ENCODE results near the gene CITED2.
A peak's percentile ranks its signal among the peaks of the same experiment; 100 is the strongest.

The CITED2 gene

GRCh38 chr6:139388384-139388783, 13.9 kb upstream of the CITED2 start:
- DNase-seq (ENCODE audit: extremely low spot score, insufficient read length, low read depth), result no peak
- no peak for FAIRE-seq

DNA sequence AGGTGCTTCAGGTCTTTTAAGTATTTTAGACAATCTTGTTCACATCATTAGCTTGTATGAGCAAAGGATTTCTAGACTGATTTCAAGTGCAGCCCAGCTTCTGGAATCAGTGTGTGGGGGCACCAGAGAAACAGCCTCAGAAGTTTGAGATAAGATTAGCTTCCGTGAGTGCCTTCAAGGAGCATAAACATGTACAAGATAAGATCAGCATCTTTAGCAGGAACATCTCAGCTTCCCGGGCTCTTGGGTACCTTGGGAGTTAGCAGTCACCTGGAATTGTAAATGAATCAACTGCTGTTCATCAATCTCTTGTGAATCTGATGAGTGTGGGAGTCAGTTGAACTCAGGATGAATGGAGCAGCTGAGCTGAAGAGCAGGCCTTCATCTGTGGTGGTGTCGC, 12.0 kb upstream of the CITED2 start:
- FAIRE-seq, result no peak

GRCh38 chr6:139381216-139381865, 6.9 kb upstream of the CITED2 start:
- DNase-seq (ENCODE audit: extremely low spot score, insufficient read length, low read depth) (no peak), FAIRE-seq (no peak)

More for the DNA sequence above, 12.0 kb upstream of the CITED2 start:
- no peak for DNase-seq (ENCODE audit: extremely low spot score, insufficient read length, low read depth)

DNA sequence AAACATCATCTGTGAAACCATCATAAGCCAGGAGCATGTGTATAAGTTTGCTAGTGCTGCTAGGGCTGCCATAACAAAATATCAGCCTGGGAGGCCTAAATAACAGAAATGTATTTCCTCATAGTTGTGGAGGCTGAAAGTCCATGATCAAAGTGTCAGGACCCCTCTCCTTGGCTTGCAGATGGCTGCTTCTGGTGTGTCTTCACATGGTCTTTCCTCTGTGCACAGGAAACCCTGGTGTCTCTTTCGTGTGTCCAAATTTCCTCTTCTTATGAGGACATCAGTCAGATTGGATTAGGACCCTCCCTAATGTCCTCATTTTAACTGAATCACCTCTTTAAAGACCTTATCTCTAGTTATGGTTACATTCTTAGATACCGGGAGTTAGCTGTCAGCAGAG, 6.2 kb upstream of the CITED2 start:
- FAIRE-seq, result no peak

GRCh38 chr6:139380168-139380567, 5.7 kb upstream of the CITED2 start:
- FAIRE-seq (no peak), DNase-seq (ENCODE audit: extremely low spot score, insufficient read length, low read depth) (no peak)

More for the DNA sequence above, 6.2 kb upstream of the CITED2 start:
- DNase-seq (ENCODE audit: extremely low spot score, insufficient read length, low read depth), result no peak

DNA sequence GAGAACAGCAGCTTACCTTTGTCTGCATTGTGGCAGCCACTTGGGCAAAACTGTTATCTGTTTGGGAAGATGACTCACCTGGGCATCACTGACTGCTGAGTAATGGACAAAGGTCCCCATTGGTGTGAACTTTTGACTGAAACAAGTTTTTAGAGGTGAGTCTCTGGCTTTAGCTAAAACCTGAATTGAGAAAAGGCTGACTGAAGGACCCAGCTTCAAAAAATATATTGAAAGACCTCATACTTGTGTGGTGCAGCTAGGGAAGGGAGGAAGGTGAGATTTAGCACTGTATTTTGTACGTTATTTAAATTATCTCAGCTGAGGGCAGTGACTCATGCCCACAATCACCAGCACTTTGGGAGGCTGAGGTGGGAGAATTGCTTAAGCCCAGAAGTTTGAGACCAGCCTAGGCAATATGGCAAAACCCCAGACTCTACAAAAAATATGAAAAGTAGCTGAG, 4.5 kb upstream of the CITED2 start:
- FAIRE-seq, result no peak

DNA sequence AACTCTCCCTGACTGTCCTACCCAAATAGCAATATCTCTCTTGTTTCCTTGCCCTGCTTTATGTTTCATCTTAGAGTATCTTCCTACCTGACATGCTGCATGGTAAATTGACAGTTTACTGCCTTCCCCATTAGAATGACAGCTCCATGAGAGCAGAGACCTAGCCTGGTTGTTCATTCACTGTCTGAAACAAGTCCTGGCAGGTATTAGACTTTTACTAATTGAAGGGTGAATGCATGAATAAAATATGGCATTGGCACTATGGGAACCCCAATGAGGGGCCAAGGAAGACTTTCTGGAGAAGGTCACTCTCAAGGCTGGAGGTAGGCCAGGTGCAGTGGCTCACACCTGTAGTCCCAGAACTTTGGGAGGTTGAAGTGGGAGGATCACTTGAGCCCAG, 3.8 kb upstream of the CITED2 start:
- DNase-seq (ENCODE audit: extremely low spot score, insufficient read length, low read depth) (no peak), FAIRE-seq (no peak)

More for the DNA sequence above, 4.5 kb upstream of the CITED2 start:
- no peak for DNase-seq (ENCODE audit: extremely low spot score, insufficient read length, low read depth)

DNA sequence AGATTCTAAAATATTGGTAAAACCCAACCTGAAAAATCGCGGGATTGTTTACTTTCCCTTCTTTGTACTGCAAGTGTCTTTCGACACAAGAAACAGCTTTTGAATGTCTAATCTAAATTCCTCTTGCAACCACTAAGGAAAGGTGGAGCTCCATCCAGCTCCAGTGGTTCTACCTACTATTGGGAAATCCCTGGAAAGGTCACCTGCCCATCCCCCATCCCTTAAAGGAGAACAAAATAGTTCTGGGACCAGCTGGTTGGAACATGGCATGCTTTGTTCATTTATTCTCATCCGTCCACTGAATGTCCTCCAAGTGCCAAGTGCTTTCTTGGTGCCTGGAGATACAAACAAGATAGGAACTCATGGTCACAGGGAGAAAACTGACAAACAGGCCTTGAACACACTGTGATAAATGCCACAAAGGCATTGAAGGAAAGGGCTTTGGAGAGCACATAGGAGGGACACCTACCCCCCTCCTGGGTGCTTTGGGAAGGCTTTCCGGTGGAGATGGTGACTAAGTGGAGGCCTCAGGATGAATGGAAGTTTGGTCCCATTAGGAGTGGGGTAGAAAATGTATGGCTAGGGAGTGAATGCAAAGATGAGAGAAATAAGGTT, 2.3 kb upstream of the CITED2 start:
- FAIRE-seq (no peak), DNase-seq (ENCODE audit: extremely low spot score, insufficient read length, low read depth) (no peak)

- DNase-seq (ENCODE audit: extremely low spot score, insufficient read length, low read depth) (no peak), FAIRE-seq (no peak)
These were observed 1.5 kb upstream of the CITED2 start for GRCh38 chr6:139376017-139376330.

DNA sequence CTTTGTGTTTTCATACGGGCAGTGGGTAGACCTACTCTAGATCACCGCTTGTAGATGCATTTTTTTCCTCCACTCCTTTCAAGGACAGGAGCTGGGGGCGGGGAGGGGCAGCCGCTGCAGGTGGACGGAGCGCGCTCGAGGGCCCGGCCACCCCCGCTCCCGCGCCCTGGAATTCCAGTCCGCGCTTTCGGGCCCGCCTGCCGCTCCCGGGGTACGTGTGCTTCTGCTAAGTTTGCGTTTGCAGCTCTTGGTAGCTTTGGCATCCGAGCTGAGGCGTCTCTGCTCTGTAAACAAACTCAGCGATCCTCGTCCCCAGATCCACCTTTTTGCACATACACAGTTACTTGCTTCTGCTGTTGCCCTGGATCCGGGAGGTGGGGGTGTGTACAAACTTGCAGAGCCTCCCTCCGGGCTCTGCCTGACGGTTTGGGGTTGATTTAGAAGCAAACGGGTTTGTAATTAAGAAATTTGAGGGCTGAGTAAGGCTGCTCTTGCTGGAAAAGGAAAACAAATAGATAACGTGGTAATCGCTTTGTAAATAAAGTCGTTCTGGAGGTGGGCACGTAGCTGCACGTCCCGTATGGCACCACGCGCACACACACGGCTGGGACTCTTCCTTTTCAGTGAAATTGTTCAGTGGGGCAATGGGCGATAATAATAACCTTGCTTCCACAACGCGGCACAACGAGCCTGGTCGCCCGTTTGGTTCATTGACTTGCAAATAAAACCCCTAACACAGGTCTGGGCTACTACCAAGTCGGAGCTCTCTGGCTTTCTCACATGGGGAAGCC, 973 bp upstream of the CITED2 start:
- DNase-seq (ENCODE audit: extremely low spot score, insufficient read length, low read depth) (peak; percentile 57), FAIRE-seq (peak; percentile 81)

DNA sequence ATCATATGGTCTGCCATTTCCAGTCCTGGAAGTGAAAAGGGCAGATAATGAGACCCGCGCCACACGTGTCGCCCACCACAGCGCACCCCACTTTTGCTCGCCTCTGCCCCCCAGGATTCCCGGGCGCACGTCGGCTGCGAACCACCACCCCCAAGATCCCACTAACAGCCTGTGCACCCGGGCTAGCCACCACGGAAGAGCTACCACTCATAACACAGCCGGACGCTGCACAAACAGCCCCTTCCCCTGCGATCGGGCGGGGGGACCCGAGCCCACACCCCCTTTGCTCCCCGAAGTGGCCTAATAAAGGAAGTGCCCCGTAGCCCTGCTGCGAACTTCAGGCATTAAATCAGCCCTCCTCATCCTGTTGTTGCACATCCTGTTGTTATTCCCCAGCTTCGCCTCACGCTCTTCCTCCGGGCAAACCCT, 506 bp downstream of the CITED2 start:
- DNase-seq (ENCODE audit: extremely low spot score, insufficient read length, low read depth) (no peak), FAIRE-seq (no peak)

DNA sequence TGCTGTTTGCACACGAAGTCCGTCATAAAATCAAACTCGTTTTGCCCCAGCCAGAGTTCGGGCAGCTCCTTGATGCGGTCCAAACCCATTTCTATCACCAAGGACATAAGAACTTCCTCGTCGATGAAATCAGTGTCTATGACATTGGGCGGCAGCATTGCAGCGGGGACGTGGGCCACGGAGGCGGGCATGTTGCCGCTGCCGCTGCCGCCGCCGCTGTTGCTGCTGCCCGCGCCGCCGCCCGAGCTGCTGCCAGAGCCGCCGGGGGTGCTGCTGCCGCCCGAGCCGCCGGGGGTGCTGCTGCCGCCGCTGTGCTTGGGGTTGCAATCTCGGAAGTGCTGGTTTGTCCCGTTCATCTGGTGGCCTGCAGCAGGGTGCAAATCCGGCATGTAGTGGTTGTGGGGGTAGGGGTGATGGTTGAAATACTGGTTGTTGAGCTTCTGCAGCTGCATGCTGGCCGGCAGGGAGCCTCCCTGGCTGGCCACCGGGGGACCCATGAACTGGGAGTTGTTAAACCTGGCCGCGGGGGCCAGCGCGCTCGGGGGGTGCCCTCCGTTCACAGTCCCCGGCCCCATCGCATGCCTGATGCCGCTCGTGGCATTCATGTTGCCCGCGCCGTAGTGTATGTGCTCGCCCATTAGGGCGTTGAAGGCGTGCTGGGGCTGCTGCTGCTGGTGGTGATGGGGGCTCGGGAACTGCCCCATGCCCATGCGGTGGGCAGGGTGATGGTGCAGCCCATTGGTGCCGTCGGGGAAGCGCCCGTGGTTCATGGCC, 1.1 kb downstream of the CITED2 start:
- peak; percentile 18 for FAIRE-seq
- DNase-seq (ENCODE audit: extremely low spot score, insufficient read length, low read depth), result no peak

GRCh38 chr6:139372326-139373153, 1.9 kb downstream of the CITED2 start:
- DNase-seq (ENCODE audit: extremely low spot score, insufficient read length, low read depth), result no peak
- FAIRE-seq, result no peak

DNA sequence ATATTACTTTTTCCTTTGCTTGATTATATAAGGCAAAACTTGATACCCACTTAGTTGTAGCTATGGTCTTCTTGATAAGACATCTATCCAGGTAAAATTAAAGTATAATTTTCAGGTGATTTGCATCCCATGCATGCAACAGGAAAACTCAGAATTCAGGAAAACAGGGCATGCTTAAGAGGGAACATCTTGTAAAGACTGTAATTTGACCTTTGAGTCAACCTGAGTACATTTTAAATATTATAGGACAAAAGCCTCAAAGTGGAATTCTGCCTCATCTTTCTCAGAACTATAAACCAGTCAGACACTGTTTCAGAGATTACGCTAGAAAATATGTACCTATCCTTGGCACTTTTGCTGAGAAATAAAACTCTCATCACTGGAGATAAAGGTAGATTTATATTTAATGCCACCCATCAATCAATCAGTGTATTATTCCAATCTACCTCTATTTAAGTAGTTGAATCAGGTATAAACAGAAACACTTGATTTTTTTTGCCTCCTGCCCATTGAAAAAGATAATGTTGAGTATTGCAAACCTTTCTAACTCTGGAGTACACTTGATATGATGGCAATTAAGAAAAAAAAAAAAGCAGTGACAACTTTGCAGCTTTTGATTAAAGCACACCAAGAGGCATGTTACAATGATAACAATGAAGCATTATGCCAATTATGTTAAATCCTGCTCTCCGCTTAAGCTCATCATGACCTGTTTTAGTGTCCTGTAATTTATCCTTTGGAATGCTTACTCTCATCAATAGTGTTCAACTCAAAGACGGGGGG, 2.8 kb downstream of the CITED2 start:
- FAIRE-seq, result no peak
- DNase-seq (ENCODE audit: extremely low spot score, insufficient read length, low read depth), result no peak

DNA sequence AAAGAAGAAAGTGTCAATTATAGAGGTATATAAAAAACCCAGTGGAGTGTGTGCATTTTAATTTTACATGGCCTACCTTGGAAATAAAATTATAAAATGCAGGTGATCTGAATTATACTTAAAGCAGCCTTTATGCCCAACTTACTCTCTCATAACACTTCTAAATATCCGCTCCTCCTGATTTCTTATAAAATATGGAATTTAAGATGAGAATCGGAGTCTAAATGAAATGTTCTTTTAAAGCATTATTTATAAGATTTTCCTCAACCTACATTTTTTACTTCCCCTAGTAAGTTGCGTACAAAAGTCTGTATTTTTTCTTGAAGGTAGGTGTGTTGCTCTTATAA, 3.5 kb downstream of the CITED2 start:
- FAIRE-seq, result no peak

GRCh38 chr6:139370283-139370998, 4.0 kb downstream of the CITED2 start:
- no peak for DNase-seq (ENCODE audit: extremely low spot score, insufficient read length, low read depth)
- FAIRE-seq, result no peak

More for the DNA sequence above, 3.5 kb downstream of the CITED2 start:
- no peak for DNase-seq (ENCODE audit: extremely low spot score, insufficient read length, low read depth)

GRCh38 chr6:139369568-139370282, 4.7 kb downstream of the CITED2 start:
- FAIRE-seq (peak; percentile 57), DNase-seq (ENCODE audit: extremely low spot score, insufficient read length, low read depth) (no peak)

DNA sequence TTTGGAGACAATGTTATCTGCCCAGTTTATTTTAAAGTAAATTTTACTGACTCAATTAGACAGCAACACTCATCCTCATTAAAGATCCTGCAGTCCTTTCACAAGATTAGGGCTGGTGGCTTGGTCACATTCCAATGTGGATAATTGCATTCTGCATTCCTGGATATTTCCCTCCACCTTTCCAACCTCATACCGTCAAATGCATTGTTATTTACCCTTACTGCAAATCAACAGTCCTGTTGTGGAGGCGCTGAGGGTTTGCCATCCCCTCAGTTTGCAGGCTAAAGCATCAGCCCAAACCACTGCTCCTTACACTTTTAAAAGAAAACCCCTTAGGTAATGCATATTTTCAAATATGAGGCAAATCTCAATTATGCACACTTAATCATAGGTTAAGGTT, 5.4 kb downstream of the CITED2 start:
- no peak for FAIRE-seq
- no peak for DNase-seq (ENCODE audit: extremely low spot score, insufficient read length, low read depth)
